ENCODE data around the gene RTCB.

DNA sequence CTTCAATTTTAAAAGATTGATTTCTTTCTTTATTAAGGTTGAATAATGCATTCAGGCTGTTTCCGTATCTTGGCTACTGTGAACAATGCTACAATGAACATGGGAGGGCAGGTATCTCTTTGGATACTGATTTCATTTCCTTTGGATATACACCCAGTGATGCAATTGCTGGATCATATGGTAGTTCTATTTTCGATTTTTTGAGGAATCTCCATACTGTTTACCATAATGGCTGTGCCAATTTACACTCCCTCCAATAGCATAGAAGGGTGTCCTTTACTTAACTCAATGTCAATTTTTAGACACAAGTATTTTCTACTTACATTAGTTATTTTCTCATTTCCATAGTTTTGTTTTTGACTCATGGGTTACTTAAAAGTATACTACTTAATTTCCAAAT is 8.0 kb downstream of the RTCB start:
- TF ChIP-seq, protein P1, sequence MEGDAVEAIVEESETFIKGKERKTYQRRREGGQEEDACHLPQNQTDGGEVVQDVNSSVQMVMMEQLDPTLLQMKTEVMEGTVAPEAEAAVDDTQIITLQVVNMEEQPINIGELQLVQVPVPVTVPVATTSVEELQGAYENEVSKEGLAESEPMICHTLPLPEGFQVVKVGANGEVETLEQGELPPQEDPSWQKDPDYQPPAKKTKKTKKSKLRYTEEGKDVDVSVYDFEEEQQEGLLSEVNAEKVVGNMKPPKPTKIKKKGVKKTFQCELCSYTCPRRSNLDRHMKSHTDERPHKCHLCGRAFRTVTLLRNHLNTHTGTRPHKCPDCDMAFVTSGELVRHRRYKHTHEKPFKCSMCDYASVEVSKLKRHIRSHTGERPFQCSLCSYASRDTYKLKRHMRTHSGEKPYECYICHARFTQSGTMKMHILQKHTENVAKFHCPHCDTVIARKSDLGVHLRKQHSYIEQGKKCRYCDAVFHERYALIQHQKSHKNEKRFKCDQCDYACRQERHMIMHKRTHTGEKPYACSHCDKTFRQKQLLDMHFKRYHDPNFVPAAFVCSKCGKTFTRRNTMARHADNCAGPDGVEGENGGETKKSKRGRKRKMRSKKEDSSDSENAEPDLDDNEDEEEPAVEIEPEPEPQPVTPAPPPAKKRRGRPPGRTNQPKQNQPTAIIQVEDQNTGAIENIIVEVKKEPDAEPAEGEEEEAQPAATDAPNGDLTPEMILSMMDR (IDR thresholded peaks at IDR 0.05 in 2 of 3, conservative IDR thresholded peaks at IDR 0.05 in 1 of 3; ENCODE audit: borderline replicate concordance in 1 of 3, insufficient read depth in 1 of 3, low read depth in 2 of 3, low read length in 2 of 3), result no peak
- no peak for TF ChIP-seq POLR2A (IDR thresholded peaks at IDR 0.05; ENCODE audit: borderline replicate concordance, extremely low read depth, insufficient read depth, insufficient read length)
- no peak for TF ChIP-seq SP1 (IDR thresholded peaks at IDR 0.05; ENCODE audit: low read depth)
- no peak for TF ChIP-seq POLR2AphosphoS5 (IDR thresholded peaks at IDR 0.05; ENCODE audit: low read depth, low read length)
- TF ChIP-seq ZNF274 (IDR thresholded peaks at IDR 0.05; ENCODE audit: low read depth, low read length), result no peak
- no peak for TF ChIP-seq YY1 (IDR thresholded peaks at IDR 0.05; ENCODE audit: extremely low read depth, insufficient replicate concordance, low read depth, low read length)
- TF ChIP-seq, protein P2, sequence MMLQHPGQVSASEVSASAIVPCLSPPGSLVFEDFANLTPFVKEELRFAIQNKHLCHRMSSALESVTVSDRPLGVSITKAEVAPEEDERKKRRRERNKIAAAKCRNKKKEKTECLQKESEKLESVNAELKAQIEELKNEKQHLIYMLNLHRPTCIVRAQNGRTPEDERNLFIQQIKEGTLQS (IDR thresholded peaks at IDR 0.05), result no peak
- TF ChIP-seq RAD21 (IDR thresholded peaks at IDR 0.05; ENCODE audit: low read depth), result no peak
- TF ChIP-seq, protein P3, sequence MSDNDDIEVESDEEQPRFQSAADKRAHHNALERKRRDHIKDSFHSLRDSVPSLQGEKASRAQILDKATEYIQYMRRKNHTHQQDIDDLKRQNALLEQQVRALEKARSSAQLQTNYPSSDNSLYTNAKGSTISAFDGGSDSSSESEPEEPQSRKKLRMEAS (IDR thresholded peaks at IDR 0.05), result no peak
- TF ChIP-seq CEBPB (IDR thresholded peaks at IDR 0.05; ENCODE audit: low read depth), result no peak
- TF ChIP-seq TCF7L2 (IDR thresholded peaks at IDR 0.05; ENCODE audit: borderline replicate concordance, extremely low read depth, insufficient read depth, insufficient read length), result no peak
- TF ChIP-seq EZH2 (IDR thresholded peaks at IDR 0.05), result no peak
- TF ChIP-seq, protein P4, sequence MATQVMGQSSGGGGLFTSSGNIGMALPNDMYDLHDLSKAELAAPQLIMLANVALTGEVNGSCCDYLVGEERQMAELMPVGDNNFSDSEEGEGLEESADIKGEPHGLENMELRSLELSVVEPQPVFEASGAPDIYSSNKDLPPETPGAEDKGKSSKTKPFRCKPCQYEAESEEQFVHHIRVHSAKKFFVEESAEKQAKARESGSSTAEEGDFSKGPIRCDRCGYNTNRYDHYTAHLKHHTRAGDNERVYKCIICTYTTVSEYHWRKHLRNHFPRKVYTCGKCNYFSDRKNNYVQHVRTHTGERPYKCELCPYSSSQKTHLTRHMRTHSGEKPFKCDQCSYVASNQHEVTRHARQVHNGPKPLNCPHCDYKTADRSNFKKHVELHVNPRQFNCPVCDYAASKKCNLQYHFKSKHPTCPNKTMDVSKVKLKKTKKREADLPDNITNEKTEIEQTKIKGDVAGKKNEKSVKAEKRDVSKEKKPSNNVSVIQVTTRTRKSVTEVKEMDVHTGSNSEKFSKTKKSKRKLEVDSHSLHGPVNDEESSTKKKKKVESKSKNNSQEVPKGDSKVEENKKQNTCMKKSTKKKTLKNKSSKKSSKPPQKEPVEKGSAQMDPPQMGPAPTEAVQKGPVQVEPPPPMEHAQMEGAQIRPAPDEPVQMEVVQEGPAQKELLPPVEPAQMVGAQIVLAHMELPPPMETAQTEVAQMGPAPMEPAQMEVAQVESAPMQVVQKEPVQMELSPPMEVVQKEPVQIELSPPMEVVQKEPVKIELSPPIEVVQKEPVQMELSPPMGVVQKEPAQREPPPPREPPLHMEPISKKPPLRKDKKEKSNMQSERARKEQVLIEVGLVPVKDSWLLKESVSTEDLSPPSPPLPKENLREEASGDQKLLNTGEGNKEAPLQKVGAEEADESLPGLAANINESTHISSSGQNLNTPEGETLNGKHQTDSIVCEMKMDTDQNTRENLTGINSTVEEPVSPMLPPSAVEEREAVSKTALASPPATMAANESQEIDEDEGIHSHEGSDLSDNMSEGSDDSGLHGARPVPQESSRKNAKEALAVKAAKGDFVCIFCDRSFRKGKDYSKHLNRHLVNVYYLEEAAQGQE (IDR thresholded peaks at IDR 0.05; ENCODE audit: low read depth), result no peak
